GM21526 (cell line): ENCODE results near the gene BCAT1.
"Not testable (repeated sequence)": the region's sequence is repeated elsewhere in the genome, so short reads cannot be mapped to it uniquely, and the experiment has no call there.

ENCODE experiments used
- ATAC-seq: cut with Tn5 transposase; IDR thresholded peaks from one replicate; pipeline ENCODE4 v1.9.1; 2021; ENCODE audit warnings: moderate library complexity; ENCODE audit not compliant: unreplicated experiment, low FRiP score

BCAT1 gene

DNA sequence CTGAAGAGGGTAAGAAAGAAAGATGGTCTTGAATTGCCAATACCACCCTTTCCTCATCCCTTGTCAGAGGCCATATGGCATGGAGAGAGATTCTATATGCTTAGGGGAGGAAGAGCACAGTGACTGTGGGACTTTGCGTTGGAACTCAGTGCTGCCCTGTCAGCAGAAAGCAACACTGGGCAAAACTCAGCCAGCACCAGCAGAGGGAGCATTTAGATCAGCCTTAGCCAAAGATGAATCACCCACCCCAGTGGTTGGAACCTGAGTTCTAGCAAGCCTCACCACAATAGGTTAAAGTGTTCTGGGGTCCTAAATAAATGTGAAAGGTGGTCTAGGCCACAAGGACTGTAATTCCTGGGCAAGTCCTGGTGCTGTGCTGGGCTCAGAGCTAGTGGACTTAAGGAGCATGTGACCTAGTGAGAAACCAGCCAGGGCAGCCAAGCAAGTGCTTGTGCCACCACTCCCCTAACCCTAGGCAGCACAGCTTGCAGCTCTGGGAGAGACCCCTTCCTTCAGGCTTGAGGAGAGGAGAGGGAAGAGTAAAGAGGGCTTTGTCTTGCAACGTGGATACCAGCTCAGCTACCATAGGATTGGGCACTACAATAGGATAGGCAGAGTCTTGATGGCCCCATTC, 11.4 kb upstream of the BCAT1 start:
- peak; percentile 87 for ATAC-seq

DNA sequence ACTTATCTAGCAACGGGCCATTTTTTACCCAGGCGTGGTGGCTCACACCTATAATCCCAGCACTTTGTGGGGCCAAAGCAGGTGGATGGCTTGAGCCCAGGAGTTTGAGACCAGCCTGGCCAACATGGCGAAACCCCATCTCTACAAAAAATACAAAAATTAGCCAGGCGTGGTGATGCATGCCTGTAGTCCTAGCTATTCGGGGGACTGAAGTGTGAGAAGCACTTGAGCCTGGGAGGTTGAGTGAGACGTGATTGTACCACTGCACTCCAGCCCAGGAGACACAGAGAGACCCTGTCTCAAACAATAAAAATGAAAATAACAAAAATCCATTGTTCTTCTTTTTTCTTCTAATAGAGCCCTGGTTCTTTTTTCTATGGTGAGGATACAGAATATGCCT, 7.5 kb upstream of the BCAT1 start:
- ATAC-seq: not testable (repeated sequence)

DNA sequence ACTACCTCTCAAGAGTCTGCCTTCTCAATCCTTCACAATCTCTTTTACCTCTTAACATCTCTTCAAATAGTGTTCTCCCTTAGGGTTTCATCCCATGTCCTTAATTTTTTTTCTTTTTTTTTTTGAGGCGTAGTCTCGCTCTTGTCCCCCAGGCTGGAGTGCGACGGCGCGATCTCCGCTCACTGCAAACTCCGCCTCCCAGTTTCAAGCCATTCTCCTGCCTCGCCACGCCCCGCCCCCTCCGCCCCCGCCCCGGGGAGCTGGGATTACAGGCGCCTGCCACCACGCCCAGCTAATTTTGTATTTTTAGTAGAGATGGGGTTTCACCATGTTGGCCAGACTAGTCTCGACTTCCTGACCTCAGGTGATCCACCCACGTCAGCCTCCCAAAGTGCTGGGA, 7.0 kb upstream of the BCAT1 start:
- no peak for ATAC-seq

DNA sequence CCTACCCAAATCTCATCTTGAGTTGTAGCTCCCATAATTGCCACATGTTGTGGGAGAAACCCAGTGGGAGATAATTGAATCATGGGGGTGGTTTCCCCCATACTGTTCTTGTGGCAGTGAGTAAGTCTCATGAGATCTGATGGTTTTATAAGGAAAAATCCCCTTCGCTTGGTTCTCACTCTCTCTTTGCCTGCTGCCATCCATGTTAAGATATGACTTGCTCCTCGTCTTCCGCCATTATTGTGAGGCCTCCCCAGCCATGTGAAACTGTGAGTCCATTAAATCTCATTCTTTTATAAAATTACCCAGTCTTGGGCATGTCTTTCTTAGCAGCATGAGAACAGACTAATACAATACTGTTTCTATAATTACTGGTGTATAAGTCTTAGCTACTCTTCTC, 6.5 kb upstream of the BCAT1 start:
- ATAC-seq: no peak

DNA sequence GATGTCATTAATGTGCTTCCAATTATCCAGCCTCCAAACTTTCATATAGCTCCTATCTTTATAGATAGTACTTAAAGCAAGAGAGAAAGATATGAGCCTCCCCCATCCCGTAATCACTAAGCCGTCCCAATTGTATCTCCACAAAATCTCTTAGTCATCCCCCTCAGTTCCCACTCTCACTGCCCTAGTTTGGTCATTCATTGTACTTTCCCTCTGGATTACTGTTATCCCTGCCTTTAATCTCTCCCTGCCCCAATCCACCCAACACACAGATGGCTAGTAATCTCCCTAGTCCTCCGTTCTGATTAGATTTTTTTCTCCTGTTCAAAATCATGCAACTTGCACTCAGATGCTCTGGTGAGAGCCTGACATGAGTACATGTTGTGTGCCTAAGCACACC, 5.4 kb upstream of the BCAT1 start:
- no peak for ATAC-seq

DNA sequence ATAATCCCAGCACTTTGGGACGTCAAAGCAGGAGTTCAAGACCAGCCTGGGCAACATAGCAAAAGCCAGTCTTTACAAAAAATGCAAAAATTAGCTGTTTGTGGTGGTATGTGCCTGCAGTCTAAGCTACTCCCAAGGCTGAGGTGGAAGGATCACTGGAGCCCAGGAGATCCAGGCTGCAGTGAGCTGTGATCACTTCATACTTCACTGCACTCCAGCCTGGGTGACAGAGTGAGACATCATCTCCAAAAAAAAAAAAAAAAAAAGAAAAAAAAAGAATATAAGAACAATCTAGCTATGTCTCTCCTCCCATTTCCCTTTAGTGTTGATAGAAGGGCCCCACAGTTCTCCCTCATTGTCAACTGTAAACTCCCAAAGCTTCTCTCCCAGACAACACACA, 3.5 kb upstream of the BCAT1 start:
- no peak for ATAC-seq

DNA sequence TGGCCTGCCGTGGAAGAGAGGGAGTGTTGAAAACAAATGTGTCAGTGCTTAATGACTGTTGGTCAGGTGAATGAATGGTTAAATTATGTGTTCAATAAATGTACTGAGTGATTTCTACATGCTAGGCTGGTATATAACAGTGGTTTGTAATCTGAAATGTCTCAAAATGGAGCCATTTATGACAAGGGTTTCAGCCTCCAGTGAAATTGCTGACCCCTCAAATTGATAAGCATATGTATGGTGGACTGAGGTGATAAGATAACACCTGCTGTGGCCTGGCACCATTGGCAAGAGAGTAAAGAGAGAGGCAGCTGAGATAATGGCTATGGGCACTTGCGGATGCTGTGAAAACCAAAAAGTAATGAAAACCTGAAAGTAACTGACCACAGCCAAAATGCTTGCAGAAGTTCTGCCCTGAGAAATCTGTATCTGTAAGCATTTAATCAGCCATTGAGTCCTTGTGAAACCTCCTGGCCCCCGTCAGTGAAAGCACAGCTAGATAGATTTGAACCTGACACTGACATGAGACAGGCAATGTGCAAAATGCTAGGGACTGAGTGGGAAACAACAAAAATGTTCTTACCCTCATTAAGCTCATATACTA, 1.4 kb upstream of the BCAT1 start:
- no peak for ATAC-seq

DNA sequence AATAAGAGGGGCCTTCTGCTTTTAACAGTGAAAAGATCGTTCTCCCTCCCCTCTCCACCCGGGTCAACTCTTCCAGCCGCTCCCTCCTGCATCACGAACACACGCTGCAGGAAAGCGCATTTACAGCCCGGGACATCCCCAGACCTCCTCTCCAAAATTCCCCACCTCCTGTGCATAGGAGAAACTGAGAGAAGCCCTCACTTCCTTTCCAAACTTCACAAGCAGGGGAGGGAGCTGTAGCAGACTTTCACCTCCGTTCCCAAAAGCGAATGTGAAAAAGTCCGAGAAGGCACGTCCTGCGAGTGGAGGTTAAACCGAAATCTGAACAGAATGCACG, 513 bp downstream of the BCAT1 start:
- no peak for ATAC-seq

DNA sequence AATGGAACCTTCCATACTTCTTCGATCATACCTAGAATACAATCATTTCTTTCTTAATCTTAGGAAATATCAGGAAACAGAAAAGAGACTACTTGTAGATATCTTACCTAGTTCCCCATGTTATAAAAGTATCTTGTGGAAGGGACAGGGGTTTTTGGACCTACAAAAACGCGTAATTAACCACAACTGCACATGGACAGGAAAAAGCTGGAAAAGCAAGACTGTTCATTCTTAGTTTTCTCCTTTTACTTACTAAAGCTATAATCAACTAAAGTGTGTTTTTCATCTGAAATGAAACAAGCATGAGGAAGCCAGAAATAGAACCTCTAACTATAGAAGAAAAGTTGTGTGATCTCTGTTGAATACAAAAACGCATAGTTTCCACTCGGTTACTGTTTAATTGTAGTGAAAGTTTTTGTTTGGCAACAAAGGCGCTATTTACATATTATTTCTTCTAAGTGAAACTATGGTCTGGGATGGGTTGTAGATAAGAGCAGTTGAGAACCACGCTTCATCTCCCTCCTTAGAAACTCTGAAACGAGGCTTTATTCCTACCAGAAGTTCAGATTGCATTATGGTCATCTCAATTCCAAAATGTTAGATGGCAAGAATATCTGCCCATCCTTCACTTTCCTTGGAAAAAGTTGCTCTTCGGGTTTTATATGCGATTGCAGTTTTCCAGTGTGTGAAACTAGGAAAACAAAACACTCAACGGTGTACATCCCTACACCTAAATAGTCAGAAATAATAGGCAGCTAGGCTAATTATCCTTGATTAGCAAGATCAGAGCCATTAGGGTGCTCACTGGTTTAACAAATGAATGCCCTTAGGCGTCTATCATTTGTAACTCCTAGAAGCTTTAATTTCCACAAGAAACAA, 1.1 kb downstream of the BCAT1 start:
- no peak for ATAC-seq

DNA sequence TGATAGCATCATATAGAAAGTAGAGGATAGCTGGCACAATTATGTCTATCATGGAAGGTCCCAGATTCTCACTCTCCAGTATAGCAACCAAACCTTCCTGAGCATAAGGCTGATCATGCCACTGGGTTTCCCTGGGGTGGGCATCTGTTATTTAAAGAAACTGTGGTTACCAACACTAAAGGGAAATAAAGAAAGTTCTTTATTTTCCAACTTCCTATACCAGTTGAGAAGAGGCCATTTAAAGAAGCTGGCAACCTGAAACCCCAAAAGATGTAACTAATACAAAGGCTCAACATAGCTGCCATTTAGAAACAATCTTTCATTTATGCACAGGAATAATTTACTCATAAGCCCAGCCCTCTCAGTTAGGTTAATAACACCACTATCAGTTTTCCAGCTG, 3.1 kb downstream of the BCAT1 start:
- no peak for ATAC-seq

DNA sequence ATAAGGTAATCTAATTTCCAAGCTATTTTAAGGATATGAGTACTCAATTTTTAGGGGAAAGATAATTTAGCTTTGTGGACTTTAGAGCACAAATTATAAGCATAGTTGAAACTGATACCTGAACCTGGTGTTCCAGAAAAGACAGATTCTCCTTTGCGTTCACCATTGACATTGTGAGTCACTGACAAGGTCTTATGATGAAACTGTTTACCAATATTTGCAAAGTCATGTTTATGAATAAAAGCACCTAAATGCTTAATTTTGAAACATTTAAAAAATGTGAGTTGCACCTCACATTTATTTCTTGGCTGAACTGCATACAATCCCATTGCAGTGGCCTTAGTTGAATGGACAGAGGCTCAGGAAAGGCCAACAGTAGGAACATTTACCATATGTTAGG, 3.9 kb downstream of the BCAT1 start:
- no peak for ATAC-seq

DNA sequence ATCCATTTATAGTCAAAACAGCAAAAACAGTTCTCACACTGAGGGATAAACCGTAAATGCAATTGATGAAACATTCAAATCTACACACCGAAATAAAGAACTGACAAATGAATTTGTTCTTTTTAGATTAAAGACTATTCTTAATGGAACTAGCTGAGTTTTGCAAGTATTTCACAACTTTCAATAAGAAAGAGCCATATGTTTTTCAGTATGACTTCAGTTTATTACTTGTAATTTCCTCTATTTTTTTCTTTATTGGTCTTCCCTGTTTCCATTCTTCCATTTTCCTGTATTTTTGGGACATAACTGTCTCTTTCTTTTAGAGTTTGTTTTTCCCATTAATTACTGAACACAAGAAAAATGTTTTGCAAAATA, 4.3 kb downstream of the BCAT1 start:
- ATAC-seq: no peak

DNA sequence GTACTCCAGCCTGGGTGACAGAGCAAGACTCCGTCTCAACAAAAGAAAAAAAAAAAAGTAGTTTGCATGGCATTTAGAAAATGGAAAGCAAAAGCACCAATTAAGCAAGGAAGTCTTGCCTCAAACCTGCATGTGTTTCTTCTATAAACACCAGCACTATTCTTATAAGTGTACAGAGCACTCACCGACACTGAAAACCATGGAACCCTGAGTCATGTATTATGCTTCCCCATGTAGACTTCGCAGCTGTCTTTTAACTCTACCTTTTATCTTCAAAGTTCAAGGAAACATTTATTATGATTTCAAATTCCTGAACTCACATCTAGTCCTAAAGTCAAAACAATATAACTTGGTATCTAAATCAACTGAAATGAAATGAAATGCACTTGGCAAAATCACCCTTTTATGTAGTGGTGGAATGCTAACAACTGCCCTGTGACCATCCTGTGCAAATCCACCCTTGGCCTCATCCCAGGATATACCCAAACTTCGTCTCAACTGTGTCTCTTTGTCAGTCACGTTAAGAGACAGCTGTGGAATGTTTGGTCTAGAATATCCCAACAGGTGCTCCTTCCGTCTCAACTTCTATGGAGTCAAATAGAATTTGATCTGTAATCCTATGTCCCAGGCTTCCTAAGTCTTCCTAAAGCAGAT, 4.8 kb downstream of the BCAT1 start:
- no peak for ATAC-seq

DNA sequence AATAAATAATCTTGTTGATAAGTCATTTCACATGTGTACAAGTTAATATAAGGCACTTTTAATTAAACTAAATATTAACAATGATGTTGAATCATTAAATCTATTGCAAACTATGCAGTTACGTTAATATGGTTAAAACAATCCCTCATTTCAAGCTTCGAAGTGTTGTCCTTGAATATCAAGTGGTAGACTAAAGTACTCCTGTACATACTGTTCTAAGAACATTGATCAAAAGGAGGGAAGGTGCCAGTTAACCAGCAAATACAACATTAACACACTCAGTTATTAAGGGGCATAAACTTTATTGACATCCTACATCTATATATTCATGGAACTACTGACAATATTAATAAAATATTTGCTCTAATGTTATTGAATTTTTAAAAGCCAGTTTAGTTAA, 8.7 kb downstream of the BCAT1 start:
- ATAC-seq: no peak

DNA sequence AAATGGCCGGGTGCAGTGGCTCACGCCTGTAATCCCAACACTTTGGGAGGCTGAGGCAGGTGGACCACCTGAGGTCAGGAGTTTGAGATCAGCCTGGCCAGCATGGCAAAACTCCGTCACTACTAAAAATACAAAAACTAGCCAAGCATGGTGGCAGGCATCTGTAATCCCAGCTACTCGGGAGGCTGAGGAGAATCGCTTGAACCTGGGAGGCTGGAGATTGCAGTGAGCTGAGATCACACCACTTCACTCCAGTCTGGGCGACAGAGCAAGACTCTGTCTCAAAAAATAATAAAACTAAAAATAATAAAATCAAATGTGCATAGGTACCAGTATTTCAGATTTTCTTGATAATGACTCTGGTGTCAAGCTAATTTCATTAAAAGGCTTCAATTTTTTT, 9.3 kb downstream of the BCAT1 start:
- ATAC-seq: not testable (repeated sequence)

DNA sequence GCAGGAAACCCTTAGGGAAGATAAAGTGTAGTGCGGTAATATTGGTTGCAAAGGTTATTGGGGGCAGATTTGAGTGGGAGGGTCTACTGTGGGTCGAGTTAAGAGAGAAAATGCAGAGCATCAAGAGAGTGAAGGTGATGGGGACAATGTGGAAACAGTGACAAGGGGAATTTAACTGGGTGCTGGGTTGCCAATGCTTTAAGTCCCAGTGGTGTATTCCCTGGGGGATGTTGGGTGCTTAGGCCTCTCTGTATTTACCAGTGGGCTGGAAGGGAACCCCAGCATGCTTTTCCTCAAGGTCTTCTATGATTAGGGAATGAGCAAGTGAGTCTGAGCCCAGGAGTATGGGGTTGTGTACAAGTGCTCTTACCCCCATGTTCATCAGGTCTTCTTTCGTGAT, 10.6 kb downstream of the BCAT1 start:
- ATAC-seq: no peak

DNA sequence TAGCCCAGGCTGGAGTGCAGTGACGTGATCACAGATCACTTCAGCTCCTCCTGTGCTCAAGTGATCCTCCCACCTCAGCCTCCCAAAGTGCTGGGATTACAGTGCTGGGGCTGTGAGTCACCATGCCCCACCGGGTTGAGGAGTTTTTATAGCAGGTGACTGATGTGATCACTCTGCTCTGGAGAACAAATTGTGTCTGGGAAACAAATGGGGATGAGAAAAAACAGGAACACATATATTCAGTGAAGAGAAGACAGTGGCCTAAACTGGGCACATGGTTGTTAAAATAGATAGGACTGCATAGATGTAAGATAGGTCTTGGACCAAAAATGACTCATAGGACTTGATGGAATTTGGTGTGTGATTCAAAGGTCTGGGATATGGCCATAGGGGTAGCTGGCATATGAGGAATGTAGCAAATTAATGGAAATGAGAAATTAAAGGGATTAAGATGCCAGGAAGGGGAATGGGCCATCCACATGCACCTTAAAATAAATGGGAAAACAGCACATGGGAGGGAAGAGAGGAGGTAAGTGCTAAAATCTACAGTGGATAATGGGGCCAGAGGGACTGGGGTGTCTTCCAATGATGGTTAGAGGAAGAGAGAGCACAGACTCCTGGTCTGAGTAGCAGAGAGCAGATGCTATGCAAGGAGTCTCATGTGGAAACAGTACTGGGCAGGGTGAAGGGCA, 11.2 kb downstream of the BCAT1 start:
- ATAC-seq: no peak

DNA sequence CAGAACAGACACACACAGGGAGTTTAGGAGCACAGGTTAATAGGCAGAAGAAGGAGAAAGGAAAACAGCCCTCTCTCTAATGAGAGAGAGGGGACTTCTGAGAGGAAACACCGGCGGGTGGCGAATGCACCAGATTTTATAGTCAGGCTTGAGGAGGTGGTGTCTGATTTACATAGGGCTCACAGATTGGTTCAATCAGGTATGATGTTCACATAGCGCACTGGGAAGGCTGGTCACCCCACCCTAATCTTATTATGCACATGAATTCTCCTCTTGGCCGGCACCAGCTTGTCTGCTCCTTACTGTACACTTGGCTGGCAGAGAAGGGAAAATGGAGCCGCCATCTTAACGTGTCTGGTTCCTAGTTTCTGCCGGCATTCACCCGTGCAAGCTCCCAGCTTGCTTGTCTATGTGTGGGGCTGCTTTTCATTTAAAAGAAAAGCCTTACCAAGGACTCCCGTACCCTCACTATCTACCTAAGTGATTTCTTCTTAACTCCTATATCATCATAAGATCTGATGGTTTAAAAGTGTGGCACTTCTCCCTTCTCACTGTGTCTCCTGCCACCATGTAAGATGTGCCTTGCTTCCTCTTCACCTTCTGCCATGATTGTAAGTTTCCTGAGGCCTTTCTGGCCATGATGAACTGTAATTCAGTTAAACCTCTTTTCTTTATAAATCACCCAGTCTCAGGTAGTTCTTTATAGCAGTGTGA, 15.1 kb downstream of the BCAT1 start:
- no peak for ATAC-seq

DNA sequence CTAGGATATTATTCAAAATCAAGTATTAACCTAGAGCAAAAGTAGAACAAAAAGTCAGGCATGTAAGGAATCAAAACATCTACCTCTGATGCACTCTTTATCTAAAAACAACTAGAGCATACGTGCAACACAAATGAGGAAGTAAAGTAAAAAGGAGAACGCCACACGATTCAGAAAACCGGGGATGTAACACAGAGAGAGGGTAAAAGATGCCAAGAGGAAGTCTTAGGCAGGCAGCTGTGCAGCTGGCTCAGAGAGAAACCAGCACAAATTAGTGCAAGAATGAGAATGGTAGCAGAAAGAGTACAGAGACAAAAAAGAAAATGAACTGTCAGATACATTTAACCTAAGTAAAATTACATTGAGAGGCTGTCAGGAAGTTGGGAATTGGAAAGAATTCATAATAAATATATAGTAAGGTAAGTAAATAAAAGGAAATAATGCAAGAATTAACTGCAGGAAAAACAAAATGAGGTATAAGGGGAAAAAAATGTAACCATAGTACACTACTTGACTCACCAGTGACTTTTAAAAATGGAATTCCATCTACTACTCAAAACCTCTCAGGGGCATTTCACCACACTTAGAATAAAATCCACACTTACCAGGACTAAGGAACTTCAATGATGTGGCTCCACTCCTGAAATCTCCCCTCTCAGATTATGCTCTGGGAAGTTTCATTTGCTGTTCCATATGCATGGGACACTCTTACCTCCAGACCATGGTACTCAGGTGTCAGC, 17.1 kb downstream of the BCAT1 start:
- ATAC-seq: peak; percentile 92

DNA sequence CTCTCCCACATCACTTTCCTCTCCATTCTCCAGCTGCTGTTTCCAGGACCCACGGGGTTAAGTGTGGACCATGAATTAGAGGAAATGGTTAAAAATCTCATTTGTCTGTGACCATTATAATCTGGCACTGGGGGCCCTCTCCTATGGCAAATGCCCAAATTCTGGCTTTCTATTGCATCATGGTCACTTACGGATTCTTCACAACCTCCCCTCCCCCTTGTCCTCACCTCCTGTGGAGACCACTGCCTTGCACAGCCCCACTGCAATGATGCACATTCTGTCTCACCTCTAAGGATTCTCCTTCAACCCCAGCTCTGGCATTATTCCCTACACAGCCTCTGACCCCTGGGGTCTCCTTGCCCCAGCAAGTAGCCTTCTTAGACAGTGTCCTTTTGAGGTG, 18.9 kb downstream of the BCAT1 start:
- ATAC-seq: no peak
